H1 (cell line): Measurements from ENCODE around the gene MIDN. TPM values are rescaled to one million over a fixed set of nuclear protein-coding genes. Genes with fewer than 3 reads are reported as not detected.

Source experiments
- CBX8 ChIP-seq: fragments of 300-800, 300-1000 bp; sonication (generic); IDR thresholded peaks from 2 replicates; pipeline ENCODE4 v1.7.1; 2016; ENCODE audit warnings: low read depth, low read length, borderline replicate concordance
- CREB1 ChIP-seq: IDR thresholded peaks from 2 replicates; pipeline ENCODE4 v1.6.1; 2012; ENCODE audit warnings: inconsistent platforms
- CTCF ChIP-seq, 3 experiments: IDR thresholded peaks; 1 replicate in 2 of 3; 2 replicates in 1 of 3; pipeline versions ENCODE4 v1.5.1 to v1.6.1; 2011; ENCODE audit warnings: low read length in 3 of 3, mild to moderate bottlenecking in 3 of 3, inconsistent platforms in 2 of 3, low read depth in 1 of 3, moderate library complexity in 1 of 3; ENCODE audit not compliant: insufficient read depth in 1 of 3; ENCODE audit errors: control extremely low read depth in 1 of 3
- EZH2 ChIP-seq: fragments of 200-600 bp; sonication (generic); IDR thresholded peaks from 2 replicates; pipeline ENCODE4 v1.7.1; 2012; ENCODE audit warnings: low read depth, mild to moderate bottlenecking, moderate library complexity, low read length, inconsistent platforms; ENCODE audit not compliant: severe bottlenecking
- JUND ChIP-seq: IDR thresholded peaks from 2 replicates; pipeline ENCODE4 v1.6.1; 2011; ENCODE audit warnings: mild to moderate bottlenecking, improper control_type of control experiment, low read length
- KDM1A ChIP-seq: fragments of 200-600, 300-600 bp; sonication (generic); IDR thresholded peaks from 2 replicates; pipeline ENCODE4 v1.7.1; 2016; ENCODE audit warnings: mild to moderate bottlenecking, low read length, borderline replicate concordance
- KDM5A ChIP-seq: fragments of 200-600 bp; IDR thresholded peaks from 2 replicates; pipeline ENCODE4 v1.7.1; 2012; ENCODE audit warnings: mild to moderate bottlenecking, low read length, inconsistent platforms, mixed read lengths
- MAX ChIP-seq: IDR thresholded peaks from 2 replicates; pipeline ENCODE4 v1.6.1; 2012; ENCODE audit warnings: inconsistent platforms
- RFX5 ChIP-seq: IDR thresholded peaks from 2 replicates; pipeline ENCODE4 v1.6.1; 2011; ENCODE audit warnings: low read depth, low read length, improper control_type of control experiment, borderline replicate concordance
- SAP30 ChIP-seq: fragments of 300-600 bp; sonication (generic); IDR thresholded peaks from 2 replicates; pipeline ENCODE4 v1.7.1; 2012; ENCODE audit warnings: low read length, moderate library complexity, mild to moderate bottlenecking, inconsistent platforms; ENCODE audit not compliant: insufficient read depth, insufficient replicate concordance
- SIN3A ChIP-seq, 2 experiments: IDR thresholded peaks in 1 of 2; conservative IDR thresholded peaks in 1 of 2; 2 replicates each; pipeline ENCODE4 v1.6.1; 2011 to 2012; ENCODE audit warnings: low read length in 2 of 2, improper control_type of control experiment in 1 of 2, low read depth in 1 of 2, mild to moderate bottlenecking in 1 of 2
- TAF1 ChIP-seq: IDR thresholded peaks from 2 replicates; pipeline ENCODE4 v1.6.1; 2011; ENCODE audit warnings: mild to moderate bottlenecking, low read depth, low read length
- TAF7 ChIP-seq: optimal IDR thresholded peaks from 2 replicates; pipeline ENCODE3; 2011; ENCODE audit warnings: low read depth, mild to moderate bottlenecking, inconsistent platforms, low read length, moderate library complexity, borderline replicate concordance
- polyA plus RNA-seq, 7 experiments: library from polyadenylated mRNA; depleted of rRNA in 3 of 7; stranded (reverse) in 5 of 7; unstranded in 2 of 7; fragments of >200 nt in 5 of 7; fragments of 200-250 nt in 2 of 7; gene quantifications; 1 replicate in 5 of 7; 2 replicates in 1 of 7; 4 replicates in 1 of 7; pipeline versions ENCODE4 v1.2.1 to v1.2.3, GENCODE V29; 2011 to 2013; ENCODE audit warnings: missing spikeins in 2 of 7, mixed read lengths in 2 of 7
- total RNA-seq: library from RNA; stranded (reverse); fragmentation: NEBNext Ultra II Directional; extraction: Animal tissue kit (Norgen Biotek cat#: 25700); gene quantifications from 2 replicates; pipeline ENCODE4 v1.2.1, GENCODE V29; 2021

The MIDN gene
- total and polyA plus RNA-seq, 2 of the 8 experiments (the other 6 are each of a cell fraction or from before 2014, with no cell fraction given) = 39.8 to 159 TPM

GRCh38 chr19:1266916-1267476 is 18.6 kb downstream of the MIDN start (continued):
- TF ChIP-seq TAF7 (no peak), SAP30 (no peak), EZH2 (no peak), RFX5 (no peak), TAF1 (no peak), SIN3A (conservative IDR thresholded peaks at IDR 0.05 in 1 of 2, IDR thresholded peaks at IDR 0.05 in 1 of 2; ENCODE audit: low read depth in 1 of 2, low read length in 2 of 2) (peak in 1 of 2 experiments; percentile 69; a peak in 1 of 4 replicates), CTCF (IDR thresholded peaks at IDR 0.05; ENCODE audit: control extremely low read depth in 1 of 3, insufficient read depth in 1 of 3, low read depth in 1 of 3, low read length in 3 of 3) (peak; percentile 89 to 97 (median 96)), MAX (peak; percentile 75), CBX8 (no peak), KDM1A (peak; percentile 43; the same call in 1 of the 2 replicates), KDM5A (no peak), CREB1 (peak; percentile 66), JUND (peak; percentile 31; the same call in 1 of the 2 replicates)
- TF ChIP-seq, all 59 proteins: peak for 12
